Prostate gland (tissue), 2 donors: ENCODE results near the gene NIP7.

Experiments
- CTCF ChIP-seq, 4 experiments: fragments of 200-600 bp in 2 of 4; fragments of 450-650 bp in 2 of 4; sonication (generic) in 2 of 4; IDR thresholded peaks; 1 replicate in 3 of 4; 2 replicates in 1 of 4; pipeline ENCODE4 v1.5.1; 2016 to 2019; ENCODE audit warnings: antibody characterized with exemption in 4 of 4, mild to moderate bottlenecking in 2 of 4, moderate library complexity in 2 of 4
- POLR2AphosphoS5 ChIP-seq: sonication (generic); formaldehyde crosslinking; IDR thresholded peaks from one replicate; pipeline ENCODE4 v1.6.1; 2017; ENCODE audit warnings: antibody characterized with exemption

GRCh38 chr16:69364088-69364487 is 24.5 kb downstream of the NIP7 start:
- TF ChIP-seq CTCF (IDR thresholded peaks at IDR 0.05): no peak
- no peak for TF ChIP-seq POLR2AphosphoS5
